ENCODE data around the gene DPH1.
"Not testable (repeated sequence)": the region's sequence is repeated elsewhere in the genome, so short reads cannot be mapped to it uniquely, and the experiment has no call there.

DPH1 gene

DNA sequence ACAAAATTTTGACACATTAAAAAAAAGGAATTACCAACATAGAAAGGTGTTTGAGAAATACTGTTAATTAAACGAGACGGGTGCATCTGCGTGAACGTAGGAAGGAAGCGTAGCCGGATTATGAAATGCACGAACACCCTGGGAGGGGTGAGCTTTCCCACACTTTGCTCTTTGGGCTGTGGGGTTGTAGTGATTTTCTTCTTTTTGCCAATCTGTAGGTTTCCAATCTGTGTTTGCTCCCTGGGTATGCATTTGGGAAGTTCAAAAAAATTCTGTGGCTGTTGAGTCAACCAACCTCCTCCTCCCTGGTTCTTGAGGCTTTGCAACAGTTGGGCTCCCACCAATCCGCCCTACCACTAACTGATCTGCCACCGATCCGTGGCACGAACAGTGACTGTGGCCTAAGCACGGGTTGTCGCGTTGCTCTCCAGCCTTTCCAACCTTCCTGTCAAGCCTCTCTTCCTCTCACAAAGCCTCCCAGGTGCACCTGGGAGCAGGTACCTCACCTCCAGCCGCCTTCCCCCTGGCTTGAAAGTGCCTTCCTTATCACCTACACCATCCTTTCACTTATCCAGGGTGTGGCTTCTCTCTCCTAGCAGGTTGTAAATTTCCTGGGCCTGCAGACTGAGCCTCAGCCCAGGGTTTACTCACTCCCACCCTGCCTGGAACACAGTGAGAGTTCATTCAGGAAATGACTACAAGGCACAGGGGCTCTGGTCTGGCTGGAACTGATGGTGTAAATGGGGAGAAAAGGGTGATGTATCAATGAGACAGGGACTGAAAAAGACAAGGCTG lies 21.4 kb upstream of the DPH1 start:
- no peak for DNase-seq

DNA sequence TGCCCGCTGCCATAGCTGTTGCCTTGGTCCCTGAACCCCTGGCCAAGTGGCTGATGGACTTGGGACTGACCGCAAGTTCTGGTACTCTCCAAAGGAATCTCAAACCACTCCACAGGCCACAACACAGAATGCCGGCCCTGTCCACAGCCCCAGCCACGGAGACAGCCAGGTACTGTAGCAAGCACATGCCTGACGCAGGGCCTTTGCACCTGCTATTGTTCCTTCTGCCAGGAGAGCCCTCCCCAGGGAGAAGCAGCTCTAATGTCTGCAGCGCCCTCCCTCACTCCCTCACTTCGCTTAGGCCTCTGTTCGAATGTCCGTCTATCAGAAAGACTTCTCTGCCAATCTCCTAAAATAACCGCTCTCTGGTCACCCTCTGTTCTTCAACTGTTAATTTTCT lies 20.2 kb upstream of the DPH1 start:
- no peak for DNase-seq

DNA sequence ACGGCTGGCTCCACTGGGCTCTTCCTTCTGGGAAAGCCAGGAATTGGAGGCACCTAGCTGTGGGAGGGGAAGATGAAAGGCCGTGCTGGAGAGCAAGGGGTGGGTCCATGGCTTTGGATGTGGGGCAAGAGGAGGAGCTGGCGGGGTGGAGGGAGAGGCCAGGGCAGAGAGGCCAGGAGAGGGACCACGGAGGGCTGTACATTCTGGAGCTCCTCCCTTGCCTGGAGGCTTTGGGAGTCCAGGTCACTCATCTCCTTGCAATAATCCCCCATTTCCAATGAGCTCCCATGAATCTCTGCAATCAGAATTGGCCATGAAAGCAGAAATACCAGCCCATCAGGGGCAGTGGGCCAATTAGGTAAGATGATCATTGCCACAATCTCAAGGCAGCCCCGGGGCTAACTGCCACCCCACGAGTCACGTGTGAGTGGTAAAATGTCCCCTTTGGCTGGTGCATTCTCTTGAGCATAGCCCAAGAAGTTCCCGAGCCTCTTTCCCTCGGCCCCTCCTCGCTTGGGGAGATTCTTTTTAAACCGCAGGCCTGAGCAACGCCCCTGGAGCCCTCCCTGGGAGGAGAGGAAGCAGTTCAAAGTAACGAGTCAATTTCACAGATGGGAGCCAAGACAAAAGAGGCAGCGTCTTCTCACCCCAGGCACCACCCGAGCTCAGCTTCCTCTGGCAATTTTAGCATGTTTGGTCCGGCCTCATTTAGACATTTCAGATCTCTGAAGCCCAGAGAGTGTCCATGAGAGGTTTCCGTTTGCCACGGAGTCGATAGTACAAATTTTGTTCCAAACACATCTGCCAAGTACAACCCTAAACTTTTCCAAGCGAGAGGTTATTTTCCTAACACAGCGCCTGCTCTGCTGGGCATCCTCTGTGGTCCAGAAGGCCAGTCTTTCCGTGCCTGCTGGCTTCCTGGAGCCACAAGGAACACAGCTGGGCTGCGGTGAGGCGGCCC lies 18.3 kb upstream of the DPH1 start:
- no peak for DNase-seq

DNA sequence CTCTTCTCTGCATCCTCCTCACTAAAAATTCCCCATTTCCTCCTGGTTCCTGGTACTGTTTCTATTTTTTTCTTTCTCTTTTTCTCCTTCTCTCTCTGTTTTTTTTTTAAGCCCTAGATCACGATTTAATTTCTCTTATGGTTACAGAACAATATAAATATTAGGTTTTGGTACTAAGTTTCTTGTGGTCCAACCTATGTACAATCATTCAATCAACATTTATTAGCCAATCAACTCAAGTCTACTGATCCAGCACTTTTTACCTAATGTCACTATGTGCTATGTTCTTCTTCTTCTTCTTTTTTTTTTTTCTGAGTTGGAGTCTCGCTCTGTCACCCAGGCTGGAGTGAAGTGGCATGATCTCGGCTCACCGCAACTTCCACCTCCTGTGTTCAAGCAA lies 17.5 kb upstream of the DPH1 start:
- DNase-seq: no peak

DNA sequence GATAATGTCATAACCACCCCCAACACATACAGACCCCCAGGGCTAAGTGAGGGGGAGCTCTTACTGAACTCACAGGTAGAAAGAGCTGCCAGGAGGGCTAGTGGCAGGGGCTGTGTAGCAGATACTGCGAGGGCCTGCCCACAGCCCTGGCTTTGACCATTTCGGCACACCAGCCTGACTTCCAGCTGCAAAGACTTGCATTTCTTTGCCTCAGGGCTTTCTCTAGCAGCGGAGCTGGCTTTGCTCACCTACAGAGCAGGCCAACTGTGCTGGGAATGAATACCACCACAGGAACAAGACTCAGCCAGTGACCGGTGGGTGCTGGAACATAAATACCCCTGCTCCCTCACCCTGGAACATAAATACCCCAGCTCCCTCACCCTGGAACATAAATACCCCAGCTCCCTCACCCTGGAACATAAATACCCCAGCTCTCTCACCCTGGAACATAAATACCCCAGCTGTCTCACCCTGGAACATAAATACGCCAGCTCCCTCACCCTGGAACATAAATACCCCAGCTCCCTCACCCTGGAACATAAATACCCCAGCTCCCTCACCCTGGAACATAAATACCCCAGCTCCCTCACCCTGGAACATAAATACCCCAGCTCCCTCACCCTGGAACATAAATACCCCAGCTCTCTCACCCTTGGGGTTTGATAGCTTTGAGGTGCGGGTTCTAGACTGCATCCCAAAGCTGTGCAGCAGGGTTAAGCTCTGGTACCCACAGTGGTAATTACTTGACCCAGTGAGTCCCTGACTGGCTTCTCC lies 16.5 kb upstream of the DPH1 start:
- DNase-seq: not testable (repeated sequence)

DNA sequence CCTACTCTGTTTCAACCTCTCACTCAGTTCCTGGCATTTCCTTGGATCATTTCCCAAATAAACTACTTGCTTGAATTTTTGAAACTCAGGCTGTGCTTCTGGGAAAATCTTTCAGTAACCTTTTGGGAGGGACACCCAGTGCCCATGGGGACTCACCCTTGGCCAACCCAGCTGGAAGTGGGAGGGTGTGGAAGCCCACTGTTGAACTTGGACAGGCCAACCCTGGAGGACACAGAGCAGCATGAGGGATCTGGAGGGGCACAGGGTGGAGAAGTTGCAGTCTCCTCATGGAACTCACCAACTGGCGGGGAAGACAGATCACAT lies 16.0 kb upstream of the DPH1 start:
- no peak for DNase-seq

DNA sequence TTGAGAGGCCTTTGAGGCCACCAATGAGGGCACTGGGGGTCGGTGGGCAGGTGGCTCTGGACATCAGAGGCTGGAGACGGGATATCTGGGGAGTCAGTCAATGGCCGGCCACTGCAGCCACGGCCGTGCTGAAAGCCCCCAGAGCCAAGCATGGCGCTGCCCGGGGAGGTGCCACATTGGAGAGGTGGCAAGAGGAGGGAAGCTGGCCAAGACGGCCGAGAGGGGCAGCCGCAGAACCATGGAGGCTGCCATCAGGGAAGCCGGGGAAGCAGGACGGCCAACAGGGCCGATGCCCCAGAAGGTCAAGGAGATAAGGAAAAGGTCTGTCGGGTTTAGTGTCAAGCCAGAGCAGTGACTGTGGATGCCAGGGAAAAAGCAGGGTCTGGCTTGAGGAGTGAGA lies 14.6 kb upstream of the DPH1 start:
- no peak for DNase-seq

DNA sequence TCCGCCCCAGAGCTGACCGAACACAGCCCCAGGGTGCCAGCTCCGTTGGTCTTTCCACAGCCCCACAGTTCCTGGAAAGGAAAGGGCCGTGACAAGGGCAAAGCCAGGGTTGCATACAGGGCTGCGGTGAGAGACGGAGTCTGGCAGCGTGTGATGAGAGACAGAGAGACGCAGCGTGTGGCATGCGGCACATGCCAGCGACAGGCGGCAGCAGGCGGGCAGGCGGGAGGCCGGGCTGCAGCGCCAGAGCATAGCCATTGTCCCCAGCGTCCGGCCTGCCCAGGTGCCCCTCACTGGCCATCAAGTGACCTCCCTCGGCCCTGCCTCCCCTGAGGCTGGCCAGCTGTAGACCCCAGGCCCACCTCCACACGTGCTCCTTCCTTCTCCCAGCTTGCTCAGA lies 13.5 kb upstream of the DPH1 start:
- no peak for DNase-seq

DNA sequence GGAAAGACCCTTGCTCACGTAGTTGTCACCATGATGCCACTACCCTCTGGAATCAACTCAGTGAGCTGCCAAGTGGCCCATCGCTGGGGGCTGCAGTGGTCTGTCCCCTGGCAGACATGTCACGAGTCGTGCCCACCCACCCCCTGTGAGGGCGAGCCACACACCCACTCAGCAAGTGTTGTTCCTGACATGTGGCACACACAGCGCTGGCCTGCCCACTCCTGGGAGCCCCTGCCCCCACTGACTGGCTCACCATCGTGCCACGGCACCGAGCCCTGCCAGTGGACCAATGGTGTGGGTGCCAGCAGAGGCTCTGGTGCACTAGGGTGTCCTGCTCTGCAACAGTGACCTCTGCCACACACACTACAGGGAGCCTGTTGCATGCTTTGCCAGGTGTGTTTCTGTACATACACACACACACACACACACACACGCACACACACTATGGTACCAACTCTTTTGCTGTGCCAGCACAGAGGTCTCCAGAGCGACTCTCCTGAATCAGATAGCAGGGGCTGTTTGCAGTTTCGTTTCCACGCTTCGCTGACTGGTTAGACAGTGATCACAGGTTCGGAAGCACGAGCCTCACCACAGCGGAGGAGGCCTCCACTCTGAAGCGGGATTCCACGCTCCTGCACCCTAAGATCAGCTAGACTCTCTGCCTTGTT lies 12.5 kb upstream of the DPH1 start:
- no peak for DNase-seq

DNA sequence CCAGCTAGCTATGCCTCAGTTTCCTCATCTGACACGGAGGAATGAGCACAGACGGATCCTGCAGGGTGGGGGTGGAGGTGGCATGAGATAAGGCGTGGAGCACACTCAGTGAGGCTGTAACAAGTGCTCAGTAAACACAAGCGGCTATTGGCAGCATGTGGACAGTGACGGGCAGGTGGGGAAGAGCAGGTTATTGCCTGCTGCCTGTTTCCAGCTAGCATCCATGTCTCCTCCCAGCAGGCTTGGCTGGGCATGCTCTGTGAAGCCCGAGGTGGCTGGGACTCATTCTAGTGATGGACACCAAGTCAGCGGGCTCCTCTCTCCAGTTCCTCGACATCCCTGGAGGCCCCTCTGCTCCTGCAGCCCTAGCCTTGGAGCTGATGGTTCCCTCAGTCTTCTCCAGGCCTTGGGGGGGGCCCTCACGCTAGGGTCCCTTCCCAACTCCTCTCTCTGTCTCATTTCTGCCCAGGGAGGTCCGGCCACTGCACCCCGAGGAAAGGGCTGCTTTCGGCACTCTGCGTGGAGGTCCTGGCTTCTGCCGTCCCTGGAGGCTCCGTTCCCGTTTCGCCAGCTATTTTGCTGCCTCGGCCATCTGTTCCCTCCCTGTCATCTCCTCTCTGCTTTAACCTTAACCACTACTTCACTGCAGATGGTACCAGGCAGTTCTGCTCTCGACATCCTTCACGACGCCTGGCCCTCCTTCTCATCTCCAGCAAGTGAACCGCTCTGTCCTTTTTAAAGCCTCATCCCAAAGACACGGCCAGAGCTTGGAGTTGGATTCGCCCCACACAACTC lies 11.0 kb upstream of the DPH1 start:
- peak in 1 of 2 experiments; percentile 52 for DNase-seq

DNA sequence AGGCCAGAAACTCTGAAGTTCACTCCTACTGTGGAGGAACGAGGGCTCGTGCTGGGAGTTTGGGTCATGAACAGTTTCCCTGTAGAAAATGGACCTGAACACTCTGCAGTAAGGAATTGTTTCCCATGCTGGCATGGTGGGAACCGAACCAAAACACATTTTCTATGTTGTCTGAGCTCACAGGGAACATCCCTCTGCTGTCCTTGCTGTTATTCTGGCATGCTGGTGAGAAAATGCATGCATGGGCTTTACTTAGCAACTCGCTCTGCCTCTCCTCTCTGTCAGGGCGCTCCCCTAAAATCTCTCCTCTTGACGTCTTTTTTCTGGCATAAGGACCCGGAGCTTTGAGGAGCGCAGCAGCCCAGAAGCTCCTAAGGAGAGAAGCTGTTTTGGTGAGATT lies 10.2 kb upstream of the DPH1 start:
- DNase-seq: no peak

DNA sequence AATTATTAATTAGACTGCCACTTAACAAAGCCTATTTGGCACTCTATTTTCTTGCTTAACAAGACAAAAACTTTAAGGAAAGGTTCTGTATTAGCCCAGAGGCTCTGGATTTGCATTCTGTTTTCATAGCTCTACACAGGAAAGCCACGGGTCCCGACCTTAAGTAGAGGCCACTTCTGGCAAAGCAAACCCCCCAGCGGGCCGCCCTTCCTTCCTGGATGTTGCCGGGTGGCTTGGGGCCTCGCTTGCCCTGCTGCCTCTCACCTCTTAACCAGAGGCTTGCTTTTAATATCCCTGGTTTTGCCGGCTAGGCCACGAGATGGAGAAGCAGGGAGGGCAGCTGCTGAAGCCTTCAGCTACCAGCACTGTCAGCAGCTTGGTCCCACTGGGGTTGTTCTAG lies 9.2 kb upstream of the DPH1 start:
- no peak for DNase-seq

DNA sequence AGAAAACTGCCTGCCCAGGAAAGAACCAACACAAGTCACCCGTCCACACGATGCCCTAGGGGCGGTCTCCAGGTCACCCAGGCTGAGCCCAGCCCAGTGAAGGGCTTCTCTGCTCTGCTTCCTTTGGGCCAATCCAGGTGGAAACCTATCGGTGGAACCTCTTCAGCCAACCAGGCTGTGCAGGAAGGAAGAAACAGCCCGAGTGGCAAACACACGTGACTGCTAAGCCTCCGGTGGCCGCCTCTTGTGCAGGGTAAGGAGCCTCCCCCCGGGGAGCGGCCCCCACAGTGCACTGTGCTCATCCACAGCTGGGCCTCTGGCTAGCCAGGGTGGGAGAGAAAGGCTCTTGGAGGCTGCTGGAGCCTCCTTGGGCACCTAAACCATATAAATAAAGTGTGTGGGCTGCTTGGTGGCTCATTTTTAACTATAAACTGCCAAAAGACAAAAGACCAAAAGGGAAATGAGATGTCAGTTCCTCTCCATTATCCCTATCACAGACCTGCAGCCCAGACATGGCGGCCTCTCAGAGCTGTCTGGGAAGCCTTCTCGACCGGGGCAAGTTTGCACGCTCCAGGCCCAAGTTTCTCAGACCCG lies 7.2 kb upstream of the DPH1 start:
- no peak for DNase-seq

DNA sequence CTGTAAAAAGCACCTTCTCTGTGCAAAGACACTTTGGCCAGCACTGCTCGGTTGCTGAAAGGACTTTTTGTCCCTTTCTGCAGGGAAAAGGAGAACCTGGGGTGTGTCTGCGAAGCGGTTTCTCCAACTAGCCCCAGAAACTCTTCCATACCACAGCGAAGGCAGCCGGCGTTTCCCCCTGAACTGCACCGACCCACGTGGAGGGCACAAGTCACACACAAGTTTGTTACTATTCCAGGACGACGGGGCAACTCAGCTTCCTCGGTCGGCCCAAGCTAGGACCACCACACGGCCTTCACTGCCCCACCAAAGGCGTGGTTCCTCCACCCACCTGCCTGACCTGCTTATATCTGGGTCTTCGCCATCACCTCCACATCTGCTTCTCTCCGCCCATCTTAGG lies 6.7 kb upstream of the DPH1 start:
- DNase-seq: no peak

DNA sequence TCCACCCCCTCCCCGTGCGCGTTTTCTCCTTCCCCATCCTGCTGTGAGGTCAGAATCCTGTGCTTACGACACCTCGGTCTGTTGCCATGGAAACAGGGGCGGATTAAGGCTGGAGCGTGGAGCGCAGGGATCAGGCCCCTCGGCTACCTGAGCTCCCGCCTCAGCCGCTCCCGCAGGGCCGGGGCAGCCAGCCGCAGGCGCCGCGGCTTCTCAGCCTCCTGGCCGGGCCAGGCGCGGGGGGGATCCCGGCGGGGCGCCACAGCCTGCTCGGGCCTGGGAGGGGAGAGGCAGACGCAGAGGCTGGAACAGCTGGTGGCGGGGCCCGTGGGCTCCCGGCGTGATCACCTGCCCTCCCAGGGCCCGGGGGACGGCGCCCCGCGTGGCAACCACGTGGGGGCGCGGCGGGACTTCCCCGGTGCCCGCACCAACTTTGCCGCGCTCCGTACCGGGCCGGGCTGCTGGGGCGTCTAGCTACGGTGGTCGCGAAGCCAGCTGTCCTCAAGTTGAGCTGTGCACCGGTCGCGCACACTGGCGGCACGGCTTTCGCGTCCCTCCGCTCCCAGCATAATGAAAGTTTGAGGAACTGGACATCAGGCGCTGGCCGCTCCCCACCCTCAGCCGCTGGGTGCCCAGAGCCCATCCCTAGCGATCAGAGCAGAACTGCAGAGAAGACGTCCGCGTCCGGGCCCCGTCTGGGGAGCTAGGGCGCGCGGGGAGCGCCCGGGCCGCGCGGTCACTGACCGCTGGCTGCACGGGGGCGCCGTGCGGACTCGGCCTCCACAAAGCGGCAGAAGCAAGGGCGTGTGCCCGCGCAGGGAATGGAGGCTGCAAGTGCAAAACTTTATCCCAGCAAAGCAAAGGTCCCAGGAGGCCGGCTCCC lies 6.0 kb upstream of the DPH1 start:
- no peak for DNase-seq

DNA sequence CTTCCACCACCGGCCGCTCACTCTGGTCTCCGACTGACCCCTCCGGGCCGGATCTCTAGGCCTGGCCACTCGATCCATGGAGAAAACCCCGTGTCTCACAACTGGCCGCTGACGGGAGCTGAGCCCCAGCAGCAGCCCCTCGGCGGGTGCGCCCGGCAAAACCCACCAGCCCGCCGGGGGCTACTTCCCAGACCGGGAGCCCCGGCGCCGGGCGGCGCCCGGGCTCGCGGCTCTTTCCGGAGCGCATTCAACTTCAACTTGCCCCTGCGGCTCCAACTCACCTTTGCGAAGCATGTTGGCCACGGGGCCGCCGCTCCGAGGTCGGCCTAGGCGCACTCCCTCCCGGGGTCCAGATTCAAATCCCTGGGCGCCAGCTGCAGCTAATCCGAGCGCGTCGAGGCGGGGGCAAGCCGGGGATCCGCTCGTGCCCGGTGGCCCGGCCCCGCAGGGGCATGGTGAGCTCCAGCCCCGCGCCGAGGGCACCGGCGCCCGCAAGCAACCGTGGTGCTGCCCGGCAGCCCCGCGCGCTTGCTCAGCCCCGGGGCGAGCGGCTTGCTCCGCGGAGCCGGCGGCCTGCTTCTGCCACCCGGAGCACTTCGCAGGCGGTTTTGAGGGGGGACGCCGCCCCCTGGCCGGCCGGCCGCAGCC lies 5.3 kb upstream of the DPH1 start:
- no peak for DNase-seq

DNA sequence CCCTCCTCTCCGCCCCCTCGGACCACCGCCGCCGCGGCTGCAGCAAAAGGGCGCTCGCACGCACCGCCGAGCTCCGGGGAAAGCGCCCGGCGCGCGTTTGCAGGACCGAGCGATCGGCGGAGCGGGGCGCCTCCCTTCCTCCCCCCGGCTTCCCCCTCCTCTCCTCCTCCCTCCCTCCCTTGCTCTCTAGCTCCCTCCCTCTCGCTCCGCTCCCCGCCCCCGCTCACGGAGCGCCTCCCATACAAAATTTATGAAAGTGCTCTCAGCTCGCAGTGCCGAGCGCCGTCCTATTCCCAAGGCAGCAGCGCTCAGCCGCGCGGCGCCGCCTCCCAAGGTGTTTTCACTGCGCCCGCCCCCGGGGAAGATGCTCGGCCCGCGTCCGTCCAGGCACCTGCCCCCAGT lies 4.7 kb upstream of the DPH1 start, which contains the start of gene RTN4RL1:
Gene RTN4RL1, minus strand, starts transcription at position 115 of the 402 bp plus-strand sequence. CDS start 469 bp downstream, outside the sequence.
- peak in 1 of 2 experiments; percentile 59 for DNase-seq

DNA sequence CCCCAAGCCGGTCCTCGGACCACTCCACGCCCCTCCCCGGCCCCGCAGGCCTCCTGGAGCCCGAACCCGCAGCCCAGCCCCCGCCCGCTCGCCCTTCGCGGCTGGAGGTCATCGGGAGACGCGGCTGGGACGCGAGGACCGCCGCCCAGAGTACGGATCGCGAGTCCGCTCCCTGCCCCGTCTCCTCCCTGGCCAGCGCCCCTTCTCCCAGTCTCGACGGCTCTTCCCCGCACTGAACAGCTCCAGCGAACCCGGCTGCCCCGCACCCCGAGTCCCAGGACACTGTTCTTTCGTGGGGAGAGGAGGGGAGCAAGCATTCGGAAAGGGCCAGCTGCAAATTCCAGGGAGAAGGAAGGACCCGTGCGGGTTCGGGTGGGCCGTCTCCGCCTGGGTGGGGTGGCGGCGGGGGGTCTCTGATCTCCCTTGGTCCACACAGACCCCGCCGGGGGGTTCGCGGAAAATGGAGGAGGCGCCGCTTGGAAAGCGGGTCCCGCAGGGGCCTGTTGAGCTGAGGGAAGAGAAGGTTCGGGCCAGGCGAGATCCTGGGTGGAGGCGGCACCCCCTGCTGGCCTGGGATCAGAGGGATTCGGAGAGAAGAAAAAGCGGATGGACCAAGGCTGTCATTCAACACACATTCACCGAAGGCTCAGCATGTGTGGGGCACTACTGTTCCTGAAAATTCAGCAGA lies 4.2 kb upstream of the DPH1 start:
- no peak for DNase-seq

Measured in cerebellar nuclear complex (tissue), 1 donor.